PC-9 (cell line): ENCODE measurements around the gene EDN2. TPM values are rescaled to one million over a fixed set of nuclear protein-coding genes. Genes with fewer than 3 reads are reported as not detected.
A peak's percentile ranks its signal among the peaks of the same experiment; 100 is the strongest.

Source experiments
- BruUV-seq: library from RNA; stranded (reverse); fragments of 400-500 nt; replicated peaks from 2 replicates; lab custom pipeline; 2021; lab: Mats Ljungman, UMichigan
- CTCF ChIA-PET: fragments of 300-600 bp; sonication (Branson Sonifier 250); formaldehyde crosslinking; loops from one replicate; lab custom pipeline; 2022; ENCODE audit warnings: antibody characterized with exemption; lab: Charles Lee
- POLR2A ChIA-PET: fragments of 300-600 bp; sonication (Branson Sonifier 250); formaldehyde crosslinking; loops from one replicate; lab custom pipeline; 2022; ENCODE audit warnings: antibody characterized with exemption; ENCODE audit not compliant: unreplicated experiment; lab: Charles Lee
- DNase-seq, 2 experiments: peaks; one replicate each; pipeline versions ENCODE4 v3.0.0 to v3.0.0-alpha.2; 2015 to 2022; ENCODE audit warnings: mixed read lengths in 1 of 2
- H2AFZ ChIP-seq: fragments of 200-600 bp; sonication (generic); 2 replicates; pipeline ENCODE4 v1.8.1; 2017; ENCODE audit warnings: antibody characterized with exemption
- H3F3A ChIP-seq: fragments of 200-600 bp; sonication (generic); 2 replicates; pipeline ENCODE4 v1.8.1; 2017; ENCODE audit warnings: antibody characterized with exemption, mild to moderate bottlenecking, low read depth; ENCODE audit not compliant: insufficient read depth
- H3K27ac ChIP-seq: fragments of 200-600 bp; sonication (generic); 2 replicates; pipeline ENCODE4 v1.6.1; 2016; ENCODE audit warnings: mixed run types
- H3K27me3 ChIP-seq: fragments of 200-600 bp; sonication (generic); 2 replicates; pipeline ENCODE4 v1.6.1; 2016; ENCODE audit warnings: low read depth, mixed run types; ENCODE audit not compliant: insufficient read depth
- H3K36me3 ChIP-seq: fragments of 200-600 bp; sonication (generic); 2 replicates; pipeline ENCODE4 v1.6.1; 2016; ENCODE audit warnings: low read depth, mixed run types
- H3K4me1 ChIP-seq: fragments of 200-600 bp; sonication (generic); replicated peaks from 2 replicates; pipeline ENCODE4 v1.6.1; 2016; ENCODE audit warnings: mixed run types; ENCODE audit not compliant: insufficient read depth
- H3K4me2 ChIP-seq: fragments of 200-600 bp; sonication (generic); 2 replicates; pipeline ENCODE4 v1.6.1; 2017; ENCODE audit warnings: mixed run types
- H3K4me3 ChIP-seq: fragments of 200-600 bp; sonication (generic); 2 replicates; pipeline ENCODE4 v1.6.1; 2016; ENCODE audit warnings: mixed run types
- H3K79me2 ChIP-seq: fragments of 200-600 bp; sonication (generic); 2 replicates; pipeline ENCODE4 v1.6.1; 2017; ENCODE audit warnings: low read depth, mixed run types
- H3K9me2 ChIP-seq: fragments of 200-600 bp; sonication (generic); 2 replicates; pipeline ENCODE4 v1.8.1; 2017; ENCODE audit warnings: mild to moderate bottlenecking; ENCODE audit not compliant: insufficient read depth
- H3K9me3 ChIP-seq: fragments of 200-600 bp; sonication (generic); 2 replicates; pipeline ENCODE4 v1.8.1; 2016; ENCODE audit warnings: low read depth; ENCODE audit not compliant: insufficient read depth
- H4K20me1 ChIP-seq: fragments of 200-600 bp; sonication (generic); 2 replicates; pipeline ENCODE4 v1.8.1; 2017; ENCODE audit not compliant: insufficient read depth
- CTCF ChIP-seq: fragments of 200-600 bp; sonication (generic); conservative IDR thresholded peaks from 2 replicates; pipeline ENCODE4 v1.6.1; 2017; ENCODE audit warnings: mixed run types, antibody characterized with exemption, mild to moderate bottlenecking, moderate library complexity
- EZH2 ChIP-seq: fragments of 200-600 bp; sonication (generic); IDR thresholded peaks from 2 replicates; pipeline ENCODE4 v1.8.0; 2017; ENCODE audit warnings: antibody characterized with exemption, low read depth
- intact Hi-C: fragments of 100-400 bp; cut with micrococcal nuclease; formaldehyde crosslinking; loops from one replicate; pipeline ENCODE4 v1.10.0; 2022; ENCODE audit not compliant: unreplicated experiment
- total RNA-seq: library from RNA; stranded (reverse); gene quantifications from 2 replicates; pipeline ENCODE4 v1.2.3, GENCODE V29; 2021

Gene EDN2
- total RNA-seq, 1 experiment from 2014 or later, result 0.48 TPM

GRCh38 chr1:41516168-41517061 lies 31.9 kb upstream of the EDN2 start:
- H3K9me3 ChIP-seq, result no peaks in the 10 kb centered on the region
- H3K4me3 ChIP-seq, result peak overlapping the region; percentile 49; the same call in 1 of the 2 replicates
- H3K27ac ChIP-seq, result peak overlapping the region; percentile 96
- CTCF ChIA-PET, result interaction anchor here (0.6 to 4.2 kb wide), 16 partner anchors 17 to 404 kb away, joined by 3 to 17 read pairs (median 4); partner anchors contain the start of gene EDN2
- no peaks in the 10 kb centered on the region for H3K27me3 ChIP-seq
- no TSS peak for BruUV-seq
- H2AFZ ChIP-seq, result peak overlapping the region; percentile 75
- peaks cover 42% of the 10 kb centered on the region for H3K4me1 ChIP-seq
- no peaks in the 10 kb centered on the region for H3K79me2 ChIP-seq
- H3K4me2 ChIP-seq, result peak overlapping the region; percentile 90
- intact Hi-C loops, result loop anchor here (2.0 to 10.0 kb wide), 4 partner anchors 34 to 386 kb away; partner anchors contain the start of gene EDN2
- no peaks in the 10 kb centered on the region for H3K9me2 ChIP-seq
- POLR2A ChIA-PET, result interaction anchor here (0.6 kb wide), 2 partner anchors 23 to 34 kb away, joined by 3 read pairs; no protein-coding TSS in a partner anchor
- H4K20me1 ChIP-seq, result 0 out of 2 replicates have a peak, but pooled peaks cover 3% of the 10 kb centered on the region
- DNase-seq, result peak; percentile 62 to 96
- peaks cover 33% of the 10 kb centered on the region for H3F3A ChIP-seq
- H3K36me3 ChIP-seq, result no peaks in the 10 kb centered on the region
- peak; percentile 87 for TF ChIP-seq CTCF
- TF ChIP-seq EZH2, result no peak

GRCh38 chr1:41515778-41516167 lies 31.3 kb upstream of the EDN2 start:
- H3K27me3 ChIP-seq, result no peaks in the 10 kb centered on the region

More at GRCh38 chr1:41515778-41516167, 31.3 kb upstream of the EDN2 start:
- POLR2A ChIA-PET, result interaction anchor here (0.5 to 1.3 kb wide), 4 partner anchors 31 to 349 kb away, joined by 3 to 10 read pairs (median 6); partner anchors contain the start of gene EDN2
- DNase-seq, result no peak
- Histone ChIP-seq H3K79me2 (no peaks in the 10 kb centered on the region), H3K9me2 (no peaks in the 10 kb centered on the region), H2AFZ (no peak overlapping the region), H3K9me3 (no peaks in the 10 kb centered on the region), H3K4me2 (peak overlapping the region; percentile 90), H3K4me3 (peak overlapping the region; percentile 49), H3F3A (peaks cover 33% of the 10 kb centered on the region), H3K27ac (peak overlapping the region; percentile 96), H3K4me1 (peaks cover 42% of the 10 kb centered on the region), H3K36me3 (no peaks in the 10 kb centered on the region), H4K20me1 (0 out of 2 replicates have a peak, but pooled peaks cover 3% of the 10 kb centered on the region)
- intact Hi-C loops, result loop anchor here (1.0 to 10.0 kb wide), 12 partner anchors 15 to 387 kb away; partner anchors contain the start of gene EDN2
- no TSS peak for BruUV-seq
- TF ChIP-seq CTCF, result no peak
- TF ChIP-seq EZH2, result no peak
- CTCF ChIA-PET, result interaction anchor here (0.6 to 4.2 kb wide), 14 partner anchors 16 to 942 kb away, joined by 3 to 17 read pairs (median 5); partner anchors contain the start of gene EDN2
